Measurements from ENCODE around the gene IMPA2. TPM values are rescaled to one million over a fixed set of nuclear protein-coding genes. Genes with fewer than 3 reads are reported as not detected.

IMPA2 gene
- total RNA-seq, 1 donor from 2014 or later: 2.5 TPM

- no peak for DNase-seq (ENCODE audit: extremely low read depth, low read depth, low spot score)
Observed at GRCh38 chr18:12005538-12006487, 24.5 kb downstream of the IMPA2 start.

- no peak for DNase-seq (ENCODE audit: extremely low read depth, low read depth, low spot score)
Observed at GRCh38 chr18:12006488-12006840, 25.2 kb downstream of the IMPA2 start.

GRCh38 chr18:12007063-12007462 lies 25.8 kb downstream of the IMPA2 start:
- no peak for DNase-seq (ENCODE audit: extremely low read depth, low read depth, low spot score)

- DNase-seq (ENCODE audit: extremely low read depth, low read depth, low spot score): no peak
Observed at GRCh38 chr18:12008181-12008767, 27.0 kb downstream of the IMPA2 start.

- DNase-seq (ENCODE audit: extremely low read depth, low read depth, low spot score): no peak
Observed at GRCh38 chr18:12008842-12009580, 27.7 kb downstream of the IMPA2 start.

GRCh38 chr18:12009581-12010140 lies 28.4 kb downstream of the IMPA2 start:
- no peak for DNase-seq (ENCODE audit: extremely low read depth, low read depth, low spot score)

GRCh38 chr18:12010187-12010802 lies 29.0 kb downstream of the IMPA2 start:
- no peak for DNase-seq (ENCODE audit: extremely low read depth, low read depth, low spot score)

- DNase-seq (ENCODE audit: extremely low read depth, low read depth, low spot score): no peak
Observed at GRCh38 chr18:12011199-12011956, 30.1 kb downstream of the IMPA2 start.

GRCh38 chr18:12011957-12012549 lies 30.7 kb downstream of the IMPA2 start:
- DNase-seq (ENCODE audit: extremely low read depth, low read depth, low spot score): no peak

GRCh38 chr18:12012697-12013096 lies 31.4 kb downstream of the IMPA2 start:
- DNase-seq (ENCODE audit: extremely low read depth, low read depth, low spot score): no peak

GRCh38 chr18:12013186-12013916 lies 32.0 kb downstream of the IMPA2 start:
- DNase-seq (ENCODE audit: extremely low read depth, low read depth, low spot score): no peak

GRCh38 chr18:12014086-12014485 lies 32.8 kb downstream of the IMPA2 start:
- DNase-seq (ENCODE audit: extremely low read depth, low read depth, low spot score): no peak

GRCh38 chr18:12014521-12015415 lies 33.5 kb downstream of the IMPA2 start:
- no peak for DNase-seq (ENCODE audit: extremely low read depth, low read depth, low spot score)

- DNase-seq (ENCODE audit: extremely low read depth, low read depth, low spot score): no peak
Observed at GRCh38 chr18:12015416-12016062, 34.2 kb downstream of the IMPA2 start.

GRCh38 chr18:12017081-12017480 lies 35.8 kb downstream of the IMPA2 start:
- DNase-seq (ENCODE audit: extremely low read depth, low read depth, low spot score): no peak

- no peak for DNase-seq (ENCODE audit: extremely low read depth, low read depth, low spot score)
Observed at GRCh38 chr18:12018861-12019260, 37.6 kb downstream of the IMPA2 start.

- DNase-seq (ENCODE audit: extremely low read depth, low read depth, low spot score): no peak
Observed at GRCh38 chr18:12021077-12021476, 39.8 kb downstream of the IMPA2 start.
